ENCODE results near the gene DEPDC1B.

GRCh38 chr5:60577116-60577515, 122.8 kb downstream of the DEPDC1B start:
- TF ChIP-seq, protein P1, sequence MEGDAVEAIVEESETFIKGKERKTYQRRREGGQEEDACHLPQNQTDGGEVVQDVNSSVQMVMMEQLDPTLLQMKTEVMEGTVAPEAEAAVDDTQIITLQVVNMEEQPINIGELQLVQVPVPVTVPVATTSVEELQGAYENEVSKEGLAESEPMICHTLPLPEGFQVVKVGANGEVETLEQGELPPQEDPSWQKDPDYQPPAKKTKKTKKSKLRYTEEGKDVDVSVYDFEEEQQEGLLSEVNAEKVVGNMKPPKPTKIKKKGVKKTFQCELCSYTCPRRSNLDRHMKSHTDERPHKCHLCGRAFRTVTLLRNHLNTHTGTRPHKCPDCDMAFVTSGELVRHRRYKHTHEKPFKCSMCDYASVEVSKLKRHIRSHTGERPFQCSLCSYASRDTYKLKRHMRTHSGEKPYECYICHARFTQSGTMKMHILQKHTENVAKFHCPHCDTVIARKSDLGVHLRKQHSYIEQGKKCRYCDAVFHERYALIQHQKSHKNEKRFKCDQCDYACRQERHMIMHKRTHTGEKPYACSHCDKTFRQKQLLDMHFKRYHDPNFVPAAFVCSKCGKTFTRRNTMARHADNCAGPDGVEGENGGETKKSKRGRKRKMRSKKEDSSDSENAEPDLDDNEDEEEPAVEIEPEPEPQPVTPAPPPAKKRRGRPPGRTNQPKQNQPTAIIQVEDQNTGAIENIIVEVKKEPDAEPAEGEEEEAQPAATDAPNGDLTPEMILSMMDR (conservative IDR thresholded peaks at IDR 0.05; ENCODE audit: low read depth, low read length) = no peak
- no peak for TF ChIP-seq EZH2 (IDR thresholded peaks at IDR 0.05; ENCODE audit: borderline replicate concordance, low read depth, low read length, poor library complexity, severe bottlenecking)
